BJ (cell line): ENCODE data around the gene INPP5E. TPM values are rescaled to one million over a fixed set of nuclear protein-coding genes. Genes with fewer than 3 reads are reported as not detected.

ENCODE experiments used
- CTCF ChIA-PET: fragments of 350-600 bp; formaldehyde crosslinking; extraction: SDS; loops from one replicate; lab custom pipeline; 2021; ENCODE audit warnings: antibody characterized with exemption, inconsistent platforms; lab: Yijun Ruan, JAX
- POLR2A ChIA-PET: fragments of 300-600 bp; sonication (Branson Sonifier 250); formaldehyde crosslinking; extraction: SDS; loops from one replicate; lab custom pipeline; 2021; ENCODE audit warnings: antibody characterized with exemption; lab: Charles Lee
- DNase-seq: peaks from one replicate; pipeline ENCODE4 v3.0.0-alpha.2; 2011; ENCODE audit warnings: low read depth
- H3K27me3 ChIP-seq: 2 replicates; pipeline ENCODE4 v1.6.0; 2011; ENCODE audit warnings: low read length; ENCODE audit not compliant: control insufficient read depth, insufficient read depth
- H3K36me3 ChIP-seq: 2 replicates; pipeline ENCODE4 v1.5.1; 2011; ENCODE audit warnings: low read length; ENCODE audit not compliant: control insufficient read depth, insufficient read depth
- H3K4me3 ChIP-seq: 2 replicates; pipeline ENCODE4 v1.5.1; 2011; ENCODE audit warnings: low read depth, mild to moderate bottlenecking, control low read depth, low read length
- polyA plus RNA-seq: library from polyadenylated mRNA; depleted of rRNA; stranded (reverse); fragments of >200 nt; gene quantifications from 2 replicates; pipeline ENCODE4 v1.2.3, GENCODE V29; 2011
- TF ChIP-seq, protein P1 (sequence below): IDR thresholded peaks from 2 replicates; pipeline ENCODE4 v1.5.1; 2011; ENCODE audit warnings: low read depth, mild to moderate bottlenecking, control low read depth, inconsistent platforms, low read length, moderate library complexity; ENCODE audit not compliant: insufficient read depth

INPP5E gene
- polyA plus RNA-seq, 1 experiment: 5.6 TPM

DNA sequence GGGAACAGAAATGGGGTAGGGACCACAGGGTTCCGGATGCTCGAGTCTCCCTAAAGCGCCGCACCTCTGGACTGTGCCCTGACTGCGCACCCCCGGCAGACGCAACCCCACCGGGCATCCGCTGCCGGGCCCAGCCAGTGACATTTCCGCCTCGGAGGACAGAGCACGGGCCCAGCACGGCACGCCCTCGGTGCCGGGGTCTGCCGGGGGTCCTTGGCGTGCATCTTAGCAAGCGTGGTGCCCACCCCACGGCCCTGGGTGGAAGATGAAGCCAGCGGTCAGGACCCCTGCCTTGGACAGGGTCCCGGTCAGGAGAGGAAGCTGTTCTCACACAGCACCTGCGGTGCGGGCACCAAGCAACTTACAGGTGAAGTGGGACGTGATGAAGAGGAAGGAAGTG, 7.1 kb downstream of the INPP5E start:
- TF ChIP-seq, protein P1, sequence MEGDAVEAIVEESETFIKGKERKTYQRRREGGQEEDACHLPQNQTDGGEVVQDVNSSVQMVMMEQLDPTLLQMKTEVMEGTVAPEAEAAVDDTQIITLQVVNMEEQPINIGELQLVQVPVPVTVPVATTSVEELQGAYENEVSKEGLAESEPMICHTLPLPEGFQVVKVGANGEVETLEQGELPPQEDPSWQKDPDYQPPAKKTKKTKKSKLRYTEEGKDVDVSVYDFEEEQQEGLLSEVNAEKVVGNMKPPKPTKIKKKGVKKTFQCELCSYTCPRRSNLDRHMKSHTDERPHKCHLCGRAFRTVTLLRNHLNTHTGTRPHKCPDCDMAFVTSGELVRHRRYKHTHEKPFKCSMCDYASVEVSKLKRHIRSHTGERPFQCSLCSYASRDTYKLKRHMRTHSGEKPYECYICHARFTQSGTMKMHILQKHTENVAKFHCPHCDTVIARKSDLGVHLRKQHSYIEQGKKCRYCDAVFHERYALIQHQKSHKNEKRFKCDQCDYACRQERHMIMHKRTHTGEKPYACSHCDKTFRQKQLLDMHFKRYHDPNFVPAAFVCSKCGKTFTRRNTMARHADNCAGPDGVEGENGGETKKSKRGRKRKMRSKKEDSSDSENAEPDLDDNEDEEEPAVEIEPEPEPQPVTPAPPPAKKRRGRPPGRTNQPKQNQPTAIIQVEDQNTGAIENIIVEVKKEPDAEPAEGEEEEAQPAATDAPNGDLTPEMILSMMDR: no peak
- no peak for DNase-seq
- CTCF ChIA-PET: interaction anchor here (0.5 kb wide), 1 partner anchor 13 kb away, joined by 3 read pairs; no protein-coding TSS in a partner anchor
- Histone ChIP-seq H3K27me3 (no peaks in the 10 kb centered on the region), H3K4me3 (no peak overlapping the region), H3K36me3 (peaks cover 17% of the 10 kb centered on the region)
- POLR2A ChIA-PET: no interaction called here

DNA sequence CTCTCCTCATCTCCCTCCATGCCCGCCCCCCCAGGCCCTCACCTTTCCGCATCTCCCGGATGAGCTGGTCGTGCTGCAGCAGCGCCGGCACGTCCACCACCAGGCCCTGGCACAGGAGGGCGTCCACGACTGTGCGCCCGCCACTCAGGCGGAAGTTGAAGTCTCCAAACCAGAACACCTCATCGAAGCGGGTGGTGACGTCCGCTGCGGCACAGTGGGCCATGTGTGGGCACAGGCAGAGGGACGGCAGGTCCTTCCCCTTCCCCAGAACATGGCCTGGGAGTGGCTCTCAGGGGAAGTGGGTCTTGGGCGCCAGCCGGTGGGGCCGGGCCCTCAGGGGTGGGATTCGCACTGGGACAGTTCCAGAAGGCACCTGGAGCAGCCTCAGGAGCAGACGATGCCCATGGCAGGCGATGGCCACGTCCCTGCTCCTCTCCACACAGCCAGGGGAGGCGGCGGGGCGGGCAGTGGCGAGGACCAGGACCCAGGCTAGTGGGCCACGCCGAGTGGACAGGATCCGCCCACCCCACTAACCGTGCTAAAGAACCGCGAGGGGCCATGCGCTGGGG, 7.8 kb downstream of the INPP5E start:
- TF ChIP-seq, protein P1: no peak
- no peak for DNase-seq
- peaks cover 18% of the 10 kb centered on the region for H3K36me3 ChIP-seq
- H3K4me3 ChIP-seq: no peak overlapping the region
- ChIA-PET POLR2A (no interaction called here), CTCF (no interaction called here)
- no peaks in the 10 kb centered on the region for H3K27me3 ChIP-seq

DNA sequence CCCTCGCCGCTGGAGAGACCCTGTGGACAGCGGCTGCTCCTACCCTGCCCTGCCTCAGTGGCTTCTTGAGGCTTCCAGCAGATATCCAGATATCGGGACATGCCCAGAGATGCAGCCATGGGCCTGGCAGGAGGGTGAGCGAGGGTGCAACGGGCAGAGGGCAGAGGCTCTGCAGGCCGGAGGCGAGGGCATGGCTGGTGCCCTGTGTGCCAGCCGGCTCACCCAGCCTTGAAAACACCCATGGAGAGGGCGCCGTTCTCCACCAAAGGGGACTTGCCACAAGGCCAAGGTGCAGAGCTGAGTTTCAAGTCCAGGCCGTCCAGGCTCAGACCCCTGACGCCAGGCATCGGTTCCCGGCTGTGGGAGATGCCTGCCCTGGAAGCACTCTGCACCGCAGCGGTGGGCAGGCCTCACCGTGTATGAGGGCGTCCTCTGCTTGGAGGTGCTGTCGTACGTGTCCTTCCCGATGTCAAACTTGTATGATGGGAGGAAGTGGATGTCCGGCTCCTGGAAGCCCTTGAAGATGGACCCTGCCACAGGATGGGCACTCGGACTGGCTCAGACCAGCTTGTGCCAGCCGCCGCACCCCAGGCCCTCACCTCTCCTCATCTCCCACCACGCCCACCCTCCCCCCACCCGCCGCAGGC, 8.9 kb downstream of the INPP5E start:
- POLR2A ChIA-PET: no interaction called here
- peaks cover 18% of the 10 kb centered on the region for H3K36me3 ChIP-seq
- no peak overlapping the region for H3K4me3 ChIP-seq
- DNase-seq: no peak
- CTCF ChIA-PET: interaction anchor here (1.8 kb wide), 1 partner anchor 10 kb away, joined by 4 read pairs; no protein-coding TSS in a partner anchor
- TF ChIP-seq, protein P1: no peak
- no peaks in the 10 kb centered on the region for H3K27me3 ChIP-seq

DNA sequence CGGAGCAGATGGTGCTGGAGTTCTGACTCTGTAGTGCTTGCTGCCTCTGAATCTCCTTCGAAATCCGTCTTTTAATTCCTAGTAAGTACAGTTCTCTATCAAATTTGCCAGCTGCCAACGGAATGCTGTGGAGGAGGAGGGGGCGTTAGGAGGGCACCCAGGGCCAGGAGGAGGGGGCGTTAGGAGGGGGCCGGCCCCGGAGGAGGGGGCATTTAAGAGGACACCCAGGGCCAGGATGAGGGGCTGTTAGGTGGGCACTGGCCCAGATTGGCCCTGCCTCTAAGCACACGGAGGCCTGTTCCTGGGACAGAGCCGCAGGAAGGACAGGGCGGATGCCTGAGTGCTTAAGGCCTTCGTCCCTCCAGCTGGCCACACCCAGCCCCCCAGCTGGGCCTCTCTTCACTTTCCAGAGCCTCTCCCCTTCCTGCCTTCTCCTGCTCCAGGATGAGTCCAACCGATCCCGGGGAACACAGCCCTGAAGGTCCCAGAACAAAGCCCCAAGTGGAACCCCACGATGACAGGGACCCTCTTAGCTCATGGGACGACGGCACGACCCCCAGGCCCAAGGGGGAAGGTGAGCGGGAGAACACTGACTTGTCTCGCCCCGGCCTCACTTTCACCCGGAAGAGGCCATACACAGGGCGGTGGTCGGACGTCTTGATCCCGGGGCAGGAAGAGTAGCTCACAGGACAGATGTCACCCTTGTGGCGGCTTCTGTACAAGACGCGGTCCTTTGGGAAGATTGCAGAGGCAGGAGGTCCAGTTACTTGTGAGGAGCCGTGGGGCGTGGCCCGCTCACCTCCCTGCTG, 9.8 kb downstream of the INPP5E start:
- no peak for DNase-seq
- peaks cover 18% of the 10 kb centered on the region for H3K36me3 ChIP-seq
- ChIA-PET CTCF (interaction anchor here (1.0 to 1.8 kb wide), 2 partner anchors 9 to 11 kb away, joined by 3 to 4 read pairs; no protein-coding TSS in a partner anchor), POLR2A (no interaction called here)
- no peak overlapping the region for H3K4me3 ChIP-seq
- TF ChIP-seq, protein P1: no peak
- H3K27me3 ChIP-seq: no peaks in the 10 kb centered on the region
